Measurements from ENCODE around the gene ZSCAN25.
"Not testable (repeated sequence)": the region's sequence is repeated elsewhere in the genome, so short reads cannot be mapped to it uniquely, and the experiment has no call there.

Gene ZSCAN25

GRCh38 chr7:99617192-99617781, 541 bp downstream of the ZSCAN25 start:
- no peak for DNase-seq (ENCODE audit: low read depth in 2 of 2)

DNA sequence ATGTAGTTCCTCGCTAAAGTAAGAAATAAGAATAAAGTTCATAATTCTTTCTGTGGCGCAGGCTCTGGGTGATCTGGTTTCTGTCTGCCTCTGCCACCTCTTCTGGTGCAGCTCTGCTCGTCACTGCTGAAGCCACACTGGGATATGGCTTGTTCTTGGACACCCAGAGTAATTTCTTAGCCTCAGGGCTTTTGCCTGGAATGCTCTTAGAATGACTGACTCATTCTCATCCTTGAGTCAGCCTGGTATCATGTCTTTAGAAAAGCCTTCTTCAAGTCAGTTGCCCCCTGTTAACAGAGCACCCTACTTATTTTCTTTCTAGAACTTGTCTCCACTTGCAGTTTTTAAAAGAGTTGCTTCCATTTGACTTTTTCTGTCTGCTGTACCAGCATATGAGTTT, 2.0 kb downstream of the ZSCAN25 start:
- DNase-seq (ENCODE audit: low read depth in 2 of 2) = no peak

DNA sequence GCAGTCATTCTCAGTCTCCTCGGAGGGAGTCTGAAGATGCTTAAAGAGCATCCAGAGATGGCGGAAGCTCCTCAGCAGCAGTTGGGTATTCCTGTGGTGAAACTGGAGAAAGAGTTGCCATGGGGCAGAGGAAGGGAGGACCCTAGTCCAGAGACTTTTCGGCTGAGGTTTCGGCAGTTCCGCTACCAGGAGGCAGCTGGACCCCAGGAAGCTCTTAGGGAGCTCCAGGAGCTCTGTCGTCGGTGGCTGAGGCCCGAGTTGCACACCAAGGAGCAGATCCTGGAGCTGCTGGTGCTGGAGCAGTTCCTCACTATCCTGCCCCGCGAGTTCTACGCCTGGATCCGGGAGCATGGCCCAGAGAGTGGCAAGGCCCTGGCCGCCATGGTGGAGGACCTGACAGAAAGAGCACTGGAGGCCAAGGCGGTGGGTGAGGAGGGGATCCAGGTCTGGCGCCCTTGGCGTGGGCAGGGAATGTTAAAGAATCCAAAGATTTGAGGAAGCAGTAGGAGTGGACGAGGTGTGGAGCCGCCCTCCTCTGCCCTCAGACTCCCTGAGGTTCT, 2.9 kb downstream of the ZSCAN25 start:
- no peak for DNase-seq (ENCODE audit: low read depth in 2 of 2)

GRCh38 chr7:99621271-99621670, 4.5 kb downstream of the ZSCAN25 start:
- DNase-seq (ENCODE audit: low read depth in 2 of 2) = no peak

GRCh38 chr7:99622596-99622995, 5.8 kb downstream of the ZSCAN25 start:
- no peak for DNase-seq (ENCODE audit: low read depth in 2 of 2)

GRCh38 chr7:99623091-99623693, 6.4 kb downstream of the ZSCAN25 start:
- no peak for DNase-seq (ENCODE audit: low read depth in 2 of 2)

DNA sequence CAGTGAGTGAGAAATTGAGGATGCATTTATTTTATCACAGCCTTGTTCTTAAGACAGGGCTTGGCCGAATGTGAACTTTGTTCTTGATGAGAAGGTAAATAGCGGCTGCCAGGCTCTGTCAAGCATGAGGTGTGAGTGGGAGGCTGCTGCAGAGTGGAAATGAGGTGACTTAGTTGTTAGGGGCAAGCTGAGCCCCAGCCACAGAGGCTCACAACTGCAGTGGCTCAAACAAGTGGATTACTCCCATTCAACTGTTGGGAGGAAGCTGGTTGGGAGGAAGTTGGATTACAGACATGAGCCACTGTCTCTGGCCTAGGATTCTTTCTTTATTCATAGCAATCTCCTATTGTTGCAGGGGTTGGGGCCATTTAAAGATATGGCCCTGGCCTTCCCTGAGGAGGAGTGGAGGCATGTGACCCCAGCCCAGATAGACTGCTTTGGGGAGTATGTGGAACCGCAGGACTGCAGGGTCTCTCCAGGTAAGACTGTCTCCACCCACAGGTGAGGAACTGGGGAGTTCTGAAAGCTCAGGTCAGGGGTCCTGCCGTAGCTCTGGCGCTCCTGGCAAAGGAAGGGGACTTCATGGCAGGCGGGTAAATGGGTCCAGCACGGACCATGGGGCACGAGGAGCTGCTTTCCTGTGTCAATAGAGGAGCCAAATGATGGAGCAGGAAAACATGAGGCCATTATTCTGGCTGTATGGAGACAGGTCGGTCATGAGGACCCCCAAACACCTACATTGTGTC, 7.1 kb downstream of the ZSCAN25 start:
- no peak for DNase-seq (ENCODE audit: low read depth in 2 of 2)

- no peak for DNase-seq (ENCODE audit: low read depth in 2 of 2)
These were observed 7.7 kb downstream of the ZSCAN25 start for GRCh38 chr7:99624484-99624883.

DNA sequence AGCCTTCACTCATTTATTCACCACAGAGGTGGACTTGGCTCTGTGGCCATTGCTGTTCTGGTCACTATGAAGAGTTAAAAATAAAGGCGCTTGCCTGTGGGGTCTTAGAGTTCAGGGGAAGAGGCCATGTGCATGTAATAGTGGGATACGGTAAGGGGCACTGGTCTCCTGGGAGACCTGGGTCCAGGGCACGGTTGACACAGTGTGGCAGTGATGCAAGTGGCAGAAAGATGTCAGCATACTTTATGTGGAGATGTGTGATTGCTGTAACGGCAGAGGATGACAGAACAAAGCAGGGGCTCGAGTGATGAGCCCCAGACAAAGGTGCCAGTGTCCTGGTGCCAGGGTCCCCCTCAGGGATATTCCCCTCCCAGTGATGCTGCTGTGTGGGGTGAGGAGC, 8.6 kb downstream of the ZSCAN25 start:
- no peak for DNase-seq (ENCODE audit: low read depth in 2 of 2)

GRCh38 chr7:99625961-99626360, 9.2 kb downstream of the ZSCAN25 start:
- no peak for DNase-seq (ENCODE audit: low read depth in 2 of 2)

GRCh38 chr7:99626661-99627060, 9.9 kb downstream of the ZSCAN25 start:
- DNase-seq (ENCODE audit: low read depth in 2 of 2) = no peak

DNA sequence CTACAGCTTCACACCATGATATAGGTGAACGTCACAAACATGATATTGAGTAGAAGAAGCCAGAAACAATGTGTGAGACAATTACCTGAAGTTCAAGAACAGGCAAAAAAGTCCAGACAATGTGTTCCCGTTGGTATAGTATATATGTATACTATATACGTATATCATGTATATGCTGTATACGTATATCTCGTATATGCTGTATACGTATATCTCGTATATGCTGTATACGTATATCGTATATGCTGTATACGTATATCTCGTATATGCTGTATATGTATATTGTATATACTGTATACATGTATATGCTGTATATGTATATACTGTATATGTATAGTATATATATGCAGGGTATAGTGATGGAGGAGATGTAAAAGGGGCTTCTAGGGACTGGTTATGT, 10.8 kb downstream of the ZSCAN25 start:
- no peak for DNase-seq (ENCODE audit: low read depth in 2 of 2)

DNA sequence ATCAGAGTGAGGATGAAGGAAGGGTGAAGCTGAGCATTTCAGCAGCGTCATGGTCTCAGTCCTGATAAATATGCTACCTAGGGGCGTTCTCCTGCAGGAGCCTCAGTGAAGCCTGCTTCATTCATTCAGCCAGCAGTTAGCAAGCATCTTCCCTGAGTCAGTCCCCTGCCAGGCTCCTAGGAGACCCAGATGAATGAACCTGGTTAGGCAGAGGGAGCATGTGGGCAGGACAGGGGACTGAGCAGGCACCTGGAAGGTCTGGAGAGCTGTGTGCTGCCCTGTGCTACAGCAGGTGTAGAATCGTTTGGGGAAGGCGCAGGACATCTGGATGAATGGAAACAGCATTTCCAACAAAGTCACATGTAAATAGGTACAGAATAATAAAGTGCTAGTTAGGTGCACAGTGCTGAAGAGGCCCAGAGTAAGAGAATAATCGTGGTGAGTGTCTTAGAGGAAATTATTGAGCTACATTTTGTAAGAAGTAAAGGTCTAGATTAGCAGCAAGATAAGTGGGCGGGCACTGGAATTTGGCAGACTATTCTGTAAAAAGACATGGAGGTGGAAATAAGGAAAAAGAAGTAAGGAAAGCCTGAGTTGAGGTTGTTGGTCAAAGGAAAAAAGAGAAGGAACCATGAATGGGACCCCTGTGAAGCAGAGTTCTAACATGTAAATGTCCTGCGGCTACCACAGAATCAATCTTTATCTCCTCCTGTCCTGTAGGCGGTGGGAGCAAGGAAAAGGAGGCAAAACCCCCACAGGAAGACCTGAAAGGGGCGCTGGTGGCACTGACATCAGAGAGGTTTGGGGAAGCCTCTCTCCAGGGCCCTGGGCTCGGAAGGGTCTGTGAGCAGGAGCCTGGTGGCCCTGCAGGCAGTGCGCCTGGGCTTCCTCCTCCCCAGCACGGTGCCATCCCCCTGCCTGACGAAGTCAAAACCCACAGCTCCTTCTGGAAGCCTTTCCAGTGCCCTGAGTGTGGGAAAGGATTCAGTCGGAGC, 12.0 kb downstream of the ZSCAN25 start:
- no peak for DNase-seq (ENCODE audit: low read depth in 2 of 2)

GRCh38 chr7:99629643-99630042, 12.9 kb downstream of the ZSCAN25 start:
- DNase-seq (ENCODE audit: low read depth in 2 of 2) = no peak

DNA sequence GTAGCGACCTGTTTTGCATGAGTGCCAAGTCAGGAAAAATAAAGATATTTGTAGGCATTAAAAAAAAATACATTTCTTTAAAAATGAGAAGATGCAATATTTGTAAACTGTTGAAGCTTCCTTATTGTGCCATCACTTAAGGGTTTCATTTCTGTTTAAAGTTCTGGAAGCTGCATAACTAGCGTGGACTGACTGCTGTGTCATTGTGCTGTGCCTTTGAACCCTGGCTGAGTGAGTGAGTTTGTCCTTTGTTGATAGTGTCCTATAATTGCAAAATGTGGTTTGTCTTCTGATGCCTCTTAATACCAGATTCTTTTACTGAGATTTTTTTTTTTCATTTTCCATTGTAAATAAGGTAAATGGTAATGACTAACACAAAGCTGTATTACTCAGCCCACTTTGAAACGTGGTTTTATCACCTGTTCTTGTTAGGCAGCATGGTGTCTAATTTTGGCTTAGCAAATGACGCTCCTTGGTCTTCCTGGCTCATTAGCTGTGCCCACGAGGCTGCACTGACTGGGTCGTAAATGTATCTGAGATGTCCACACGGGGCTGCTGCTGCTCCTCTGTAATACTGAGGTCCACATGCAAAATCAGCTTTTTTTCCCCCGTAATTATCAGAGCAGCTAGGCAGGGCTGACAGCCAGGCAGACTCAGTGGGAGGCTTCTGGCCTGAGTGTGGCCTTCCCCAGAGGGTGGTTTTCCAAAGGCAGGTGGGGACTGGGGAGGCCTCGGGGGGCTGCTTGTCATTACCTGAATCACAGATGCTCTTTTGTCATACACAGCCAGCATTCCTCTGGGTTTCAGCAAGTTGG, 14.8 kb downstream of the ZSCAN25 start:
- DNase-seq (ENCODE audit: low read depth in 2 of 2) = no peak

DNA sequence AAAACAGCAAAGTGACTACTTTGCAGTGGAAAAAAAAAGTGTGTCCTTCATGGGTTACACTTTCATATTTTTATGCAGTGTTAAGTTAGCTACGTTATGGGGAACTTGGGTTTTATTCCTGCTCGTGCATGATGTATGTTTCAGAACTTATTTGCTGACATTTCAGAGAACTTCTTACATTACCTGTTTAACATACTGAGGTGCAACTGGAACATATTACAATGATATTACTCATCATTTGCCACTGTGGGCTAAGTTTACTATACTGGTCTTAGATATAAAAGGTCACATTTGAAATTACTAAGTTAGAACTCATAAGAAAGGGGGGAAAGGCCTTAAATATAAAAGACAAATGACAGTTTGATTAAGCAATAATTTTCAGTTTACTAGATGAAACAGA, 20.7 kb downstream of the ZSCAN25 start:
- DNase-seq (ENCODE audit: low read depth in 2 of 2) = not testable (repeated sequence)

- DNase-seq (ENCODE audit: low read depth in 2 of 2) = no peak
These were observed 22.0 kb downstream of the ZSCAN25 start for GRCh38 chr7:99638731-99639130.

GRCh38 chr7:99639267-99639666, 22.5 kb downstream of the ZSCAN25 start:
- no peak for DNase-seq (ENCODE audit: low read depth in 2 of 2)

GRCh38 chr7:99642027-99642426, 25.3 kb downstream of the ZSCAN25 start:
- DNase-seq (ENCODE audit: low read depth in 2 of 2) = no peak

GRCh38 chr7:99643464-99643863, 26.7 kb downstream of the ZSCAN25 start:
- DNase-seq (ENCODE audit: low read depth in 2 of 2) = no peak

DNA sequence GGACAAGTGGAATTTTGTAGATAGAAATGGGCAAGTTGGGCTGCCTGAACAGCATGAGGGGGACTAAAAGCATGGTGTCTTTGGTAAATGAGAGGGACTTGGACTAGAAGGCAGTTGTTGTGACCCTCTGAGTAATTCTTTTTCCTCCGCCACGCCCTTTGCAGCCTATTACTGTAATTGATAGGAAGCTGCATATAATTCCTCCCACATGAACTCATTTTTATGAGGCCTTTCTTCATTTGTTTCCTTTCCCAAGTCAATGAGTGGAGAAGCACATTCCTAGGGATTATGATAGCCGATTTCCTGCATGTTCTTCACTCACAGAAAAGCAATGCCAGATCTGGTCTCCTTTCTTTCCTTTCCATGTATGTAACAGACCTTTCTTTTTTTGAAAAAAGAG, 27.7 kb downstream of the ZSCAN25 start:
- DNase-seq (ENCODE audit: low read depth in 2 of 2) = no peak
